ENCODE data around the gene SLC35B2. TPM values are rescaled to one million over a fixed set of nuclear protein-coding genes. Genes with fewer than 3 reads are reported as not detected.

The SLC35B2 gene, protein sequence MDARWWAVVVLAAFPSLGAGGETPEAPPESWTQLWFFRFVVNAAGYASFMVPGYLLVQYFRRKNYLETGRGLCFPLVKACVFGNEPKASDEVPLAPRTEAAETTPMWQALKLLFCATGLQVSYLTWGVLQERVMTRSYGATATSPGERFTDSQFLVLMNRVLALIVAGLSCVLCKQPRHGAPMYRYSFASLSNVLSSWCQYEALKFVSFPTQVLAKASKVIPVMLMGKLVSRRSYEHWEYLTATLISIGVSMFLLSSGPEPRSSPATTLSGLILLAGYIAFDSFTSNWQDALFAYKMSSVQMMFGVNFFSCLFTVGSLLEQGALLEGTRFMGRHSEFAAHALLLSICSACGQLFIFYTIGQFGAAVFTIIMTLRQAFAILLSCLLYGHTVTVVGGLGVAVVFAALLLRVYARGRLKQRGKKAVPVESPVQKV
- 189 and 193 TPM in 2 replicates for total RNA-seq (2014; rRNA removed; shearing (Covaris generic))

GRCh38 chr6:44257025-44257752, at the start of gene SLC35B2:
Gene SLC35B2 (minus strand): TSS chr6:44257528. CDS start chr6:44257410, 118 bp downstream.
- DNase-seq (ENCODE audit: low spot score): peak; percentile 75

DNA sequence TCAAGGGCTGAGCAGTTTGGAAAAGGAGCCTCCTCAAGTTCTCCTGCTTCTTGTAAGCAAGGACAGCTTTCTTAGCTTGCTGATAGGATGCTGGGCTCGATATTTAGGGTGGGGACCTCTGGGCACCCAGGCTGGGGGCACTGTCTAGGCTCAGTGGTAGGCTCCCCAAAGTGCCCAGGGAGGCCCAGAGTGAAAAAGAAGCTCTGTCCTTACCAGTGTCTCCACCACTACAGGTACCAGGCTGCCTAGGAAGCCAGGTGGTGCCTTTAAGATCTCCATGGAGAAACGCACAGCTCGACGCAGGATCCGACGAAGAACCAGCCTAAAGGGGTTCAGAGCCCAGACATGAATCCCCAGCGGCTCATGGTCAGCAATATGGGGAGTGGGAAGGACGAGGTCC, 49.4 kb upstream of the SLC35B2 start:
- DNase-seq (ENCODE audit: low spot score): no peak

DNA sequence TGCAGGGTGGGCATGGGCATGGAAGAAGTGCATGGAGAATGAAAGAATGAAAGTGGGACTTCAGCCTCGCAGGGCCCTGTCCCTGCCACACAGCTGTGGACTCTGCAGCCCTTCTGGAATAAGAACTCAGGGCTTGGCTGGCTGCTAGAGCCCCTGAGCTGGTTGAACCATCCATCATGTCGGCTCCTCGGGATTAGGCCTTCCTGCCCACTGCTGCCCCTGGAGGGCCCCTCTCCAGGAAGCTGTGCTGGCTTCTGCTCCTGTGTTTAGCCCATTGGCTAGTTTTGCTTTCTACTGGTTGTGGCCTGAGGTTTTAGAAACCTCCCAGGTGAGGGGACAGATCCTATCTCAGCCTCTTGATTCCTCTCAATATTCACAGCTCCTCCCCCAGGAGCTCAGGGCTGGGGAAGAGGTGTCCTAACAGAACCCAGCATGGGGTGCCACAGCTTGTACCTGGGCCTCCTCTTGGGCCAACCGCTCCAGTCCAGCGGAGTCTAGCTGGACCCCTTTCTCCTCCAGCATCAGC, 47.9 kb upstream of the SLC35B2 start:
- no peak for DNase-seq (ENCODE audit: low spot score)

DNA sequence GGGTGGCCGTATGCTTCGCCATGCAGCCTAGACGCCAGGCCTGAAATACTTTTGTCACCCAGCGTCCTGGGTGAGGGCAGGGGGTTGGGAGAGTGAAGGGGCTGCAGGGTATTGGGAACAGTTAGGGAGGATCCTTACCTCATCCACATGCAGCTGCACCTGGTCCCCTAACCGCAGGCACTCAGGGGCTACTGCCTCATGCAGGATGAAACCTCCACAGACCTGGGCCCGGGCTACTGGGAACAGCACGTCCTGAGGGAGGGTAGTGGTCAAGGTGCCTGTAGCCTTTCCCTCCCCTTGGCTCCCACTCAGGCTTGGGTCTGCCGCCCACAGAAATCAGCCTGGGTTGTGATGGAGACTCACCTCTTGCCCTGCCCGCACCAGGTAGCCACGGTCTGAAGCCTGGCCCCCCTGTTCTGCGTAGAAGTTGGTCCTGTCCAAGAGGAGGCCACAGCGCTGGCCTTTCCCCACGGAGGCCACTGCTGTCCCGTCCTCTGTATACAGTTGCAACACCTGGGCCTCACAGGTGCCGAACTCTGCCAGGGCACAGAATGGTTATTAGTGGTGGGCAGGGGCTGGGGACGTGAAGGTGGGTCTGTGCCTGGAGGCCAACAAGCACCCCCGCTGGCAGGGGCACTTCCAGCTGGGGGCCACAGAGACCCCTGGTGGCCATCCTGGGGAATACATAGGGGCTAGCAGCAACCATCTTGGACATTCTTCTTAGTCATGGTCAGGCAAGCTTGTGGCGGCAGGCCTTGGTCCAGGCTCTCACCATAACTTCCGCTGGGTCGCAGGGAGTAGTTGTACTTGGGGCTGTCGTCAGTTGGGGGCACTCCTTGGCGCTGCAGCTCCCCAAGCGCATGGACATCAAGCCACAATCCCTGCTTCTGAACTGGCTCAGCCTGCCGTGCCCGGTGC, 47.2 kb upstream of the SLC35B2 start:
- peak; percentile 25 for DNase-seq (ENCODE audit: low spot score)

DNA sequence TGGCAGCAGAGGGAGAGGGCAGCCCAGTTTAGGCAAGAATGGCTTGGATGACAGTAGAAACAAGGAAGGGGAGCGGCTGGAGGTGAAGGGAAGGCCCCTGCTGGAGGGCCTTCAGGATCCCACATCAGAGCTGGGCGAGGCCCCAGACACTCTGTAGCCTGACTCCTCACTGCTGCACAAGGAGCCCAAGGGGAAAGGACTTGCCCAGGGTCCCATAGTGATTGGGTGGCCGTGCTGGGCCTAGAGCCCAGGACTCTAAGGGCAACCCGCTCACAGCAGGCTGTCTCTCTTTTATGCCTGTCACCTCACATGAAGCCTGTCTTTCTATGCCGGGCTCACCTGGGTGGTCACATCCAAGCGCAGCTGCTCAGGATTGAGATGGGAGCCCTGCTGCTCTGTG, 46.5 kb upstream of the SLC35B2 start:
- DNase-seq (ENCODE audit: low spot score): no peak

DNA sequence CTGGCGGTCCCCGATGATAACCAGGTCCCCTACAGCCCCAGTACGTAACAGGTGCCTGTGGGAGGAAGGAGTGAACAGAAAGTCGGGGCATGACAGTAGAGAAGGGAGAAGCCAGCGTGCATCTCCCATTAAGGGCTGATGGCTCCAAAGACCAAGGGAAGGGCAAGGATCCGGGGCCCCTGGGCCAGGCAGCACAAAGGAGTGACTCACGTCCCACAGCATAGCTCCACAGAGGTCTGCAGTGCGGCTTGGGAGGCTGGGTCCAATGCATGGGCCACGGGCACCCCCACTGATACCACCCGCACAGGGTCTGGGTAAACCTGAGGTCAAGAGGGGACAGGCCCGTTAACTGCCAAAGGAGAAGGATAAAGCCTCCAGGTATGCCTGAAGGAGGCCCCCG, 45.5 kb upstream of the SLC35B2 start:
- DNase-seq (ENCODE audit: low spot score): no peak

- DNase-seq (ENCODE audit: low spot score): no peak
Measured at GRCh38 chr6:44301782-44302564, 44.6 kb upstream of the SLC35B2 start.

DNA sequence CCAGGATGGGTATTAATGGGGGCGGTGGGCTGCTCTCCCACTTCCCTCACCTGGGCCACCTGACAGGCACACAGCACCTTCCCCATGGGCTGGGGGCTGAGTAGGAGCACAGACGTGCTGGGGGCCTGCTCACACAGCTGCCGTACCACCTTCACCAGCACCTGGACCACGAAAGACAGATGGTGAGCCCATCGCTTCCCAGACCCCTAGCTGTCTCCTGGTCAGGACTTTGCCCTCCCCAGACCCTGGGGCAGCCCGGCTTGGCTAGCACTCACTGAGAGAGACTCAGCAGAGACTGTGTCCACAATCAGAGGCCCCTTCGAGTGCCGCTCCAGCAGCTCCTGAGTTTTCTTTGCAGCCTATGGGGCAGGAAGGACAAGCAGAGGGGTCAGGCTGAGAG, 43.8 kb upstream of the SLC35B2 start:
- no peak for DNase-seq (ENCODE audit: low spot score)

DNA sequence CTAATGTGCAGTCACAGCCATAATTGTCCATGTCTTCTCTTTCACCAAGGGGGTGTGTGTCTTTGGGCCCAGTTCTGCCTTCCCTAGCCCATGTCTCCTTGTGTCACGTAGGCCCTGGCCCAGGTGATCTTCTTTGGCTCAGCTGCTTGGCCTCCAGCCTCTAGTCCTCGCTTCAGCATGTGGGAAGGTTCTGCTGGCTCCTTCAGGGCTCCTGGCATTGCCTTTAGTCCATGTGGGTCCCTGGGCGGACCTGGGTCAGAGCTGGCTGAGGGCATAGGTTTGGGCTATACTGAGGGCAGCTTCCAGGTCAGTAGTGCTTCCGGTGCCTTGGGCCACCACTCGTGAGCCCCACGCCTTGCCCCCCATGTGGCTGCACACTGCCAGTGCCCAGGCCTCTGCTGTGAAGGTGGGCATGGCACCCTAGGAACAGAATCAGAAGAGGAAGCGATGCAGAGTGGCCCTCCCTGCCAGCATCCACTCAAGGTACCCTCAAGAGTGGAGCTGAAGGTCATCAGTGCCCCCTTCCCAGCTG, 43.0 kb upstream of the SLC35B2 start:
- DNase-seq (ENCODE audit: low spot score): no peak

GRCh38 chr6:44298864-44299263, 41.5 kb upstream of the SLC35B2 start:
- no peak for DNase-seq (ENCODE audit: low spot score)

GRCh38 chr6:44298055-44298803, 40.9 kb upstream of the SLC35B2 start:
- DNase-seq (ENCODE audit: low spot score): no peak

DNA sequence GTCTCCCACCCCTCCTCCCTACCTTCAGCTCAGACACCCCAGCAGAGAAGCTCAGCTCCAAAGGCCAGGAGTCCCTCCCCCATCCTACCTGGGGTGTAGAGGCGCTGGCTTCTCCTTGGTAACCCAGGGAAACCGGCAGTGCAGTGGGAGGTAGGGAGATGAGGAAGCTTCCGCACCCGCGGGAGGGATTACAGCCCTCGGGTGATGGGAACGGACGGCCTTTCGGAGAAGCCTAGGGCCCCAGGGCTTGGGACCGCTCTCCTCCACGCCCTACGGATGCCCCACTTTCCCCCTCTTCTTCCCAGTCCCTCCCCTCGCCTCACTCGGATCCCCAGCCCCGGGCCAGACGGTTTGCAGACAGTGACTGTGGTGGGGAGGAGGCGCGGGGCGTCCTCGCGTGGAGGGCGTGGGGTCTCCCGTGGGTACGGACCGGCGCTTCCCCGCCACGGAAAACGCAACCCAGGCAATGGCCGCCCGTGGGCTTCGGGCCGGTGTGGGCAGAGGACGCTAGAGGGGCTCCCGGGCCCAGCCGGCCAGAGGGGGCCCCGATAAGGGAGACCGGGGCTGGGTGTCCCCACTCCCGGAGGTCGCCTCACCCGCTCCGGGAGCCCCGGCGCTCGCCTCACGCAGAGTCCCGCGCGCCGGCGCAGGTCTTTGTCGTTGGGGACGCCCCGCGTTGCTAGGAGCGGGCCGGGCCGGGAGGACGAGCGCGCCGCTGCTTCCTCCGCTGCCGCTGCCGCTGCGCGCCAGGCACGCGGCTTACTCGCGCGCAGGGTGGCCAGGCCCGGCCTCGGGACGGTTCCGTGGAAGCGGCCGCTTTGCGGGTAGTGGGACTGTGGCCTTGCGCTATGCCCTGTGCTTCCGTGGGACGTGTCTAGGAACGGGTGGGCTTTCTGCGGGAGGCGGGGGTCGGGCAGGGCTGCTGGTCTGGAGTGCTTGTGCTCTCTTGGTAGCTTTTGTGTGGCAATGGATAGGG, 40.0 kb upstream of the SLC35B2 start:
- no peak for DNase-seq (ENCODE audit: low spot score)

DNA sequence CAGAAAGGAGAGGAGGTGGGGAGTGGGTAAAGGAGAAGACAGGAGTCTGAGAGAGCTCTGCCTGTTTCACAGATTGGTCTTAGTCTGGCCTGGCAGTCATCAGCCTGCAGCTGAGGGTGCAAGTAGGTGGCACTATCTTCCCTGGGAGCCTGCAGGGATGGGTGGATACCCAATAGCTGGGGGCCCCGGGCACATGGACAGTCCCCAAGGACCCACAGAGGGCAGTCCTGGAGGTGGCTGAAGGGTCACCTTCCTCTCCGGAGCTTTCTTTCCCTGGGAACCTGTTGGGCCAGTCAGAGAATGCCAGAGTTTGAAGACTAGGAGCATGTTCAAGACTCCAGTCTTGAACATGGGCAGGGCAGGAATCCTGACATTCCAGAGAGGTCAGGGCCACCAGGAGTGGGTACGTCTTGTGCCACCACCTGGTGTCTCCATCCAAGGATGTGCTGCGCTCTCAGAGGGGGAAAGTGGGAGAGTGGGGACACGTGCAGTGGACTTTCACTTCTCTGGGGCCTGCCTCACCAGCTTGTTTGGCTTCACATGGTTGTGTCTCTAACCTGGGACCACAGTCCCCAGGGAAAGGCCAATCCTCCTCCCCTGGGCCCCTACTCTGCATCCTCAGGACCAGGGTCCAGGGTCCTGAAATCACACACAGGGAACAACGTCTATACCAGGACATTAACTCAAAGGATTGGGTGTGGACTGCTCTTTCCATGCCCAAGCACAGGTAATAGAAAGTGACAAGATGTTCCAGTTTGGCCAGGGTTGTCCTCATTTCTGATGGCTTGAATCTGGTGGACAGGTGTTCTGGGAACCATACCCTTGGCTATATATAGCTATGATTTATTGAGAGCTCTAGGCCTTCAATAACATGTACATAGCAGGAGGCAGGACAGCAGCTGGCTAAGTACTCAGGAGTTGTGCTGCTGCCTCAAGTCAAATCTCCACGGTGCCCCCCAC, 37.8 kb upstream of the SLC35B2 start:
- no peak for DNase-seq (ENCODE audit: low spot score)

DNA sequence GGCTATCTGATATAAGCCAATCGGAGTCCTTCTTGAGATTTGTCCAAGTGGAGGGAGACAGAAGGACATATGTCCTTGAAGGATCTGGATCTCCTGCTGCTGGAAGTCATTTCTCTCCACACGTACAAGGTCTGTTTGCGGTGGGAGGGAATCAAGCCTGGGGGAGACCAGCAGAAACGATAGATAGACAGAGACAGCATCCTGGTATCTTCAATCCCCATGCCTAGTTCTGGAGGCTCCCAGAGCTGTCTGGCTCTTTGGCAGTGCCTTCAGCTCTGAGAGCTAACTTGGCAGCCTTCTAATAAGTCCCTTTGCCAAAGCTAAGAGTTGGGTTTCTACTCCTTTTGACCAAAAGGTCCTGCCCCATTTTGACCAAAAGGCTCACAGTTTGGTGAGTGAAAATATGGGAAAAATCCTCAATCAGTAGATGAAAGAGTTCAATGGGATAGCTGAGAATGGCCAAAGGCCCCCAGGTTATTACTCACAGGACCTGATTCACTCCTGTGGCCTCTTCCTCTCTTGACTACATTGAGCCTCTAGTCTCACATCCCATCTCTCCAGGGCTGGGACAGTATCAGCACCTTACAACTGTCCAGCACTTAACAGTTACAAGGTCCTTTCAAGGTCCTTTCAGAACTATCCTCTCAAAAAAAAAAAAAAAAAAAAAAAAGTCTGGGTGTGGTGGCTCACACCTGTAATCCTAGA, 35.5 kb upstream of the SLC35B2 start:
- DNase-seq (ENCODE audit: low spot score): no peak

- no peak for DNase-seq (ENCODE audit: low spot score)
Measured at GRCh38 chr6:44291841-44292240, 34.5 kb upstream of the SLC35B2 start.

DNA sequence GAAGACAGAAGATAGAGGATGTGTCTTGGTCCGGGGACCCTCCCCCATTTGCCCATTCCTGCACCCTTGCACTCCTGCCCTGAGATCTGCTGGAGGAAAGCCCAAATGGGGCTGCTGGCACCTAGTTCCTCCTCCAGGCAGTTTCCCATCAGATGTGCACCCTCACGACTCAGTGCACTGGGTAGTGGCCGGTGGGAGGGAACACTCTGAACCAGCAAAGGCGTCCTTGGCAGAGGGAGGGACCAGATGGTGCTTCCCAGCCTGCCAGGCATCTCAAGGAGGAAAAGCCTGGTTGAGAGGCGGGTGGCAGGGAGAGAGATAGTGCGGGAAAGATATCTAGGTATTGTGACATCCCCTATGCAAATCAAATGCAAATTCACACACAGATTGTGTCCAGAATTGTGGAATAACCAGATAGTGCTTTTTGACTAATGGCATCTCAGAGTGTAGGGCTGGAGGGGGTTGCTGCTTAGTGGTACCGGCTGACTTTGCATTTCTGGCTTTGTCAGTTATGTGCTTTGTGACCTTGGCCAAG, 32.5 kb upstream of the SLC35B2 start:
- DNase-seq (ENCODE audit: low spot score): no peak
